ENCODE data around the gene GPC5. TPM values are rescaled to one million over a fixed set of nuclear protein-coding genes. Genes with fewer than 3 reads are reported as not detected.

Gene GPC5
- total RNA-seq (ENCODE audit: unreplicated experiment), result 10.2 TPM
- long read RNA-seq, partial matches to known transcripts, result 1 of 8 reads
- long read RNA-seq, other reads (novel, unspliced or antisense), result 6 of 8 reads

DNA sequence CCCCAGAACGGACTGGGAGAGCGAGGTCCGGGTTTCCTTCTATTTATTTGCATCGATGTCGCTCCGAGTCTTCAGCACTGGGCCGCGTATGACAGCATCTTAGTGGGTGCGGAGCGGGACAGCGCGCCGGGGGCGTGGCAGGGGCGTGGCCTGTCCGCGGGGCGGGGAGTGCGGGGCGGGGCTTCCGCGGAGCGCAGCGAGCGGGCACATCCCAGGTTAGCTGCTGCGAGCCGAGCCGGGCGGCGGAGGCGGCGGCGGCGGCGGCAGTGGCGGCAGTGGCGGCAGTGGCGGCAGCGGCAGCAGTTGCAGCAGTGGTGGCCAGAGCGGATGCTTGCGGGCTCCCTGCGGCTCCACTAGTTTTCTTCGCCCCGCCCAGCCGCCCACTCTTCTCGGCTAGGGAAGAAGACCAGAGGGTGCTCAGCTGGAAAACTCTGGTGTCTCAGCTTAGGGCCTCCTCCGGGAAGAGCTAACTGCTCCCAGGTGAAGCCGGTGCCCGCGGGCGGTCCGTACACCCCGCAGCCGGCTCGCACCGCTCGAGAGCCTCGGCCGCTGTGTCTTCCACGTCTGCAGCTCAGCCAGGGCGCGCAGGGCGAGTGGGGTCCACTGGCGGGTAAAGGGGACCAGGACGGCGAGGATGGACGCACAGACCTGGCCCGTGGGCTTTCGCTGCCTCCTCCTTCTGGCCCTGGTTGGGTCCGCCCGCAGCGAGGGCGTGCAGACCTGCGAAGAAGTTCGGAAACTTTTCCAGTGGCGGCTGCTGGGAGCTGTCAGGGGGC is at the start of gene GPC5:
TSS of gene GPC5 (plus strand) at position 209 of the 776 bp plus-strand sequence.
- peak; percentile 90 for DNase-seq
- Mint-ChIP-seq H3K27ac (ENCODE audit: unreplicated experiment) (no peak within 1 kb of the TSS), H3K36me3 (ENCODE audit: unreplicated experiment) (no peaks in the 10 kb centered on the region), H3K4me3 (ENCODE audit: unreplicated experiment) (peak within 1 kb of the TSS; percentile 90), H3K9me3 (ENCODE audit: unreplicated experiment) (peaks cover 2% of the 10 kb centered on the region), H3K4me1 (ENCODE audit: low read depth, unreplicated experiment) (peaks cover 2% of the 10 kb centered on the region), H3K27me3 (ENCODE audit: unreplicated experiment) (peaks cover 6% of the 10 kb centered on the region)
- TF ChIP-seq, protein P1, sequence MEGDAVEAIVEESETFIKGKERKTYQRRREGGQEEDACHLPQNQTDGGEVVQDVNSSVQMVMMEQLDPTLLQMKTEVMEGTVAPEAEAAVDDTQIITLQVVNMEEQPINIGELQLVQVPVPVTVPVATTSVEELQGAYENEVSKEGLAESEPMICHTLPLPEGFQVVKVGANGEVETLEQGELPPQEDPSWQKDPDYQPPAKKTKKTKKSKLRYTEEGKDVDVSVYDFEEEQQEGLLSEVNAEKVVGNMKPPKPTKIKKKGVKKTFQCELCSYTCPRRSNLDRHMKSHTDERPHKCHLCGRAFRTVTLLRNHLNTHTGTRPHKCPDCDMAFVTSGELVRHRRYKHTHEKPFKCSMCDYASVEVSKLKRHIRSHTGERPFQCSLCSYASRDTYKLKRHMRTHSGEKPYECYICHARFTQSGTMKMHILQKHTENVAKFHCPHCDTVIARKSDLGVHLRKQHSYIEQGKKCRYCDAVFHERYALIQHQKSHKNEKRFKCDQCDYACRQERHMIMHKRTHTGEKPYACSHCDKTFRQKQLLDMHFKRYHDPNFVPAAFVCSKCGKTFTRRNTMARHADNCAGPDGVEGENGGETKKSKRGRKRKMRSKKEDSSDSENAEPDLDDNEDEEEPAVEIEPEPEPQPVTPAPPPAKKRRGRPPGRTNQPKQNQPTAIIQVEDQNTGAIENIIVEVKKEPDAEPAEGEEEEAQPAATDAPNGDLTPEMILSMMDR (IDR thresholded peaks at IDR 0.05; ENCODE audit: partially characterized antibody, unreplicated experiment), result no peak

DNA sequence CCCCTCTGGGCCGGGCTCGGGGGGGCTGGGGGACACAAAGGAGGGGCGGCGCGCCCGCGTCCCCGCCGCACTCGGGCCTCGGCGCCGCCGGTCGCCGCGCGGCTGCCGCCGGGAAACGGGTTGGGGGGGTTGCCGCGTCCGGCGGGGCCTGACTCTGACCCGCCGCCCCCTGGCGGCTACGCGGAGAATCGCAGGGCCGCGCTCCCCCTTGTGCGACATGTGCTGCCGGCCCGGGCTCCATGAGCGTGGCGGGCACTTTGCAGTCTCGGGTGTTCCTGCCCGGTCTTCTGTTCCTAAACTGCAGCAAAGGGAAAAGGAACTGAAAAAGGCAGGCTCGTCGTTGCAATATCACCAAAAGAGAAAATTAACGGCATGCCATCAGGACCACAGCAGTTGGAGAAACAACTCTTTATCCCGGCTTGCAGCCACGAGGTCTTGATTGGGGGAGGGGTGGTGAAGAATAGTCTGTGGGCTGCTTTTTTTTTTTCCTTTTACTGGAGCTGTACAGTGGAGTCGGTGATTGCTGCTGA is 49.5 kb upstream of the GPC5 start:
- Mint-ChIP-seq H3K27ac (ENCODE audit: unreplicated experiment) (peak overlapping the region; percentile 92), H3K9me3 (ENCODE audit: unreplicated experiment) (peaks cover 15% of the 10 kb centered on the region), H3K4me1 (ENCODE audit: low read depth, unreplicated experiment) (peaks cover 15% of the 10 kb centered on the region), H3K27me3 (ENCODE audit: unreplicated experiment) (peaks cover 10% of the 10 kb centered on the region), H3K36me3 (ENCODE audit: unreplicated experiment) (no peaks in the 10 kb centered on the region), H3K4me3 (ENCODE audit: unreplicated experiment) (peak overlapping the region; percentile 93)
- peak; percentile 96 for DNase-seq
- TF ChIP-seq, protein P1 (IDR thresholded peaks at IDR 0.05; ENCODE audit: partially characterized antibody, unreplicated experiment), result peak; percentile 94

DNA sequence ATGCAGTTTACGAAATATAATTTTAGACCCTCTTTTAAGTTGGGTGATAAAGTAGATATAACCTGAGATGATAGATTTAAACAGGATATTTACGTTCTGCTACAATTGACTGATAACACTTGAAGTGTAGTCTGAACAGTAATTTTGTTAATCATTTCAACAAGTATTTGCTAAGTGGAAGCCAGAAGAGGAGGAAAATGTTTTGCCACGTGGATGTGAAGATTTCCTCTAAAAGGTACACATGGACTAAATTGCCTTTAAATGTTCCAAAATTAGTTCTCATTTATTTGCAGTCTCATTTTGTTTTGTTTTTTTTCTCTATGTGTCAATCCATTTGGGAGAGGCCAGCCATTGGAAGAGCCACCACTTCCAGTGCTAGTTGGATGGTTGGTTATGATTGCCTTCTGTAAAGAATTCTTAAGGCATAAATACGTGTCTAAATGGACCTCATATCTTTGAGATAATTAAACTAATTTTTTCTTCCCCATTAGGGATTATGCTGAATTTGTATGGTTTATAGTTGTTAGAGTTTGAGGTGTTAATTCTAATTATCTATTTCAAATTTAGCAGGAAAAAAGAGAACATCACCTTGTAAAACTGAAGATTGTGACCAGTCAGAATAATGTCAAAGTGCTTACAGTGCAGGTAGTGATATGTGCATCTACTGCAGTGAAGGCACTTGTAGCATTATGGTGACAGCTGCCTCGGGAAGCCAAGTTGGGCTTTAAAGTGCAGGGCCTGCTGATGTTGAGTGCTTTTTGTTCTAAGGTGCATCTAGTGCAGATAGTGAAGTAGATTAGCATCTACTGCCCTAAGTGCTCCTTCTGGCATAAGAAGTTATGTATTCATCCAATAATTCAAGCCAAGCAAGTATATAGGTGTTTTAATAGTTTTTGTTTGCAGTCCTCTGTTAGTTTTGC is 48.2 kb upstream of the GPC5 start:
- H3K4me1 Mint-ChIP-seq (ENCODE audit: low read depth, unreplicated experiment), result peaks cover 17% of the 10 kb centered on the region
- peaks cover 10% of the 10 kb centered on the region for H3K27me3 Mint-ChIP-seq (ENCODE audit: unreplicated experiment)
- H3K9me3 Mint-ChIP-seq (ENCODE audit: unreplicated experiment), result peaks cover 15% of the 10 kb centered on the region
- H3K4me3 Mint-ChIP-seq (ENCODE audit: unreplicated experiment), result peak overlapping the region; percentile 93
- no peak for DNase-seq
- TF ChIP-seq, protein P1 (IDR thresholded peaks at IDR 0.05; ENCODE audit: partially characterized antibody, unreplicated experiment), result no peak
- no peak overlapping the region for H3K27ac Mint-ChIP-seq (ENCODE audit: unreplicated experiment)
- H3K36me3 Mint-ChIP-seq (ENCODE audit: unreplicated experiment), result no peaks in the 10 kb centered on the region

DNA sequence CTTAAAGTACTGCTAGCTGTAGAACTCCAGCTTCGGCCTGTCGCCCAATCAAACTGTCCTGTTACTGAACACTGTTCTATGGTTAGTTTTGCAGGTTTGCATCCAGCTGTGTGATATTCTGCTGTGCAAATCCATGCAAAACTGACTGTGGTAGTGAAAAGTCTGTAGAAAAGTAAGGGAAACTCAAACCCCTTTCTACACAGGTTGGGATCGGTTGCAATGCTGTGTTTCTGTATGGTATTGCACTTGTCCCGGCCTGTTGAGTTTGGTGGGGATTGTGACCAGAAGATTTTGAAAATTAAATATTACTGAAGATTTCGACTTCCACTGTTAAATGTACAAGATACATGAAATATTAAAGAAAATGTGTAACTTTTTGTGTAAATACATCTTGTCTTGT is 47.3 kb upstream of the GPC5 start:
- no peak overlapping the region for H3K27ac Mint-ChIP-seq (ENCODE audit: unreplicated experiment)
- peak overlapping the region; percentile 93 for H3K4me3 Mint-ChIP-seq (ENCODE audit: unreplicated experiment)
- TF ChIP-seq, protein P1 (IDR thresholded peaks at IDR 0.05; ENCODE audit: partially characterized antibody, unreplicated experiment), result no peak
- H3K9me3 Mint-ChIP-seq (ENCODE audit: unreplicated experiment), result peaks cover 15% of the 10 kb centered on the region
- H3K27me3 Mint-ChIP-seq (ENCODE audit: unreplicated experiment), result peaks cover 10% of the 10 kb centered on the region
- DNase-seq, result no peak
- peaks cover 17% of the 10 kb centered on the region for H3K4me1 Mint-ChIP-seq (ENCODE audit: low read depth, unreplicated experiment)
- H3K36me3 Mint-ChIP-seq (ENCODE audit: unreplicated experiment), result no peaks in the 10 kb centered on the region

All from glutamatergic neuron (in vitro differentiated cells).